HEK293 (cell line): ENCODE measurements around the gene VPREB3.

Experiments
- CTCF ChIA-PET: fragments of 350-600 bp; formaldehyde crosslinking; extraction: SDS; loops from one replicate; lab custom pipeline; 2021; ENCODE audit warnings: antibody characterized with exemption; lab: Yijun Ruan, JAX
- POLR2A ChIA-PET: fragments of 300-600 bp; formaldehyde crosslinking; extraction: SDS; loops from one replicate; lab custom pipeline; 2020; ENCODE audit warnings: antibody characterized with exemption, inconsistent platforms; lab: Yijun Ruan, JAX
- H3K27ac ChIP-seq: fragments of 200-500 bp; sonication (Bioruptor generic); 2 replicates; pipeline ENCODE4 v1.5.1; 2014; ENCODE audit warnings: low read depth, low read length, control low read depth, inconsistent platforms; ENCODE audit errors: extremely low read depth
- H3K36me3 ChIP-seq, 2 experiments: fragments of 200-500 bp in 1 of 2; sonication (Bioruptor generic) in 1 of 2; 1 replicate in 1 of 2; 2 replicates in 1 of 2; pipeline ENCODE4 v1.5.1; 2014 to 2017; ENCODE audit warnings: inconsistent platforms in 2 of 2, low read length in 2 of 2; ENCODE audit not compliant: control insufficient read depth in 2 of 2, insufficient read depth in 1 of 2
- H3K4me1 ChIP-seq: fragments of 200-500 bp; sonication (Bioruptor generic); 2 replicates; pipeline ENCODE4 v1.5.1; 2014; ENCODE audit warnings: mild to moderate bottlenecking, low read length, inconsistent platforms; ENCODE audit not compliant: control insufficient read depth, insufficient read depth
- H3K4me3 ChIP-seq: 2 replicates; pipeline ENCODE4 v1.5.1; 2011; ENCODE audit warnings: low read depth, mild to moderate bottlenecking, control low read depth, low read length, moderate library complexity
- H3K9me3 ChIP-seq: fragments of 200-500 bp; sonication (Bioruptor generic); 2 replicates; pipeline ENCODE4 v1.5.1; 2014; ENCODE audit warnings: low read depth, low read length, inconsistent platforms; ENCODE audit not compliant: control insufficient read depth, insufficient read depth
- CTCF ChIP-seq: fragments of 450-650 bp; formaldehyde crosslinking; IDR thresholded peaks from 2 replicates; pipeline ENCODE4 v1.5.1; 2016; ENCODE audit warnings: missing biosample characterization, missing genetic modification characterization
- GLIS1 ChIP-seq: fragments of 450-650 bp; formaldehyde crosslinking; IDR thresholded peaks from 2 replicates; pipeline ENCODE4 v1.5.1; 2016; ENCODE audit warnings: missing biosample characterization, missing genetic modification characterization
- INSM2 ChIP-seq: fragments of 450-650 bp; formaldehyde crosslinking; IDR thresholded peaks from 2 replicates; pipeline ENCODE4 v1.5.1; 2016; ENCODE audit warnings: missing biosample characterization, missing genetic modification characterization
- KLF7 ChIP-seq: fragments of 450-650 bp; formaldehyde crosslinking; IDR thresholded peaks from 2 replicates; pipeline ENCODE4 v1.5.1; 2016; ENCODE audit warnings: missing biosample characterization, missing genetic modification characterization, borderline replicate concordance
- KLF8 ChIP-seq: fragments of 450-650 bp; formaldehyde crosslinking; IDR thresholded peaks from 2 replicates; pipeline ENCODE4 v1.5.1; 2016; ENCODE audit warnings: missing biosample characterization, missing genetic modification characterization
- PRDM10 ChIP-seq: fragments of 450-650 bp; formaldehyde crosslinking; IDR thresholded peaks from 2 replicates; pipeline ENCODE4 v1.5.1; 2016; ENCODE audit warnings: missing biosample characterization, missing genetic modification characterization
- PRDM6 ChIP-seq: fragments of 450-650 bp; formaldehyde crosslinking; IDR thresholded peaks from 2 replicates; pipeline ENCODE4 v1.5.1; 2017; ENCODE audit warnings: missing biosample characterization, missing genetic modification characterization
- SP2 ChIP-seq: fragments of 450-650 bp; formaldehyde crosslinking; IDR thresholded peaks from 2 replicates; pipeline ENCODE4 v1.5.1; 2016; ENCODE audit warnings: missing biosample characterization, missing genetic modification characterization
- TRIM28 ChIP-seq: IDR thresholded peaks from 2 replicates; pipeline ENCODE4 v1.6.1; 2011; ENCODE audit warnings: low read length, control low read depth, borderline replicate concordance
- ZFP69B ChIP-seq: fragments of 450-650 bp; formaldehyde crosslinking; IDR thresholded peaks from 2 replicates; pipeline ENCODE4 v1.5.1; 2016; ENCODE audit warnings: missing biosample characterization, missing genetic modification characterization
- ZNF19 ChIP-seq: fragments of 450-650 bp; formaldehyde crosslinking; IDR thresholded peaks from 2 replicates; pipeline ENCODE4; 2016; ENCODE audit warnings: missing biosample characterization, missing genetic modification characterization, low read depth
- ZNF202 ChIP-seq: fragments of 450-650 bp; formaldehyde crosslinking; IDR thresholded peaks from 2 replicates; pipeline ENCODE4 v1.5.1; 2016; ENCODE audit warnings: missing biosample characterization, missing genetic modification characterization, borderline replicate concordance
- ZNF26 ChIP-seq: fragments of 450-650 bp; formaldehyde crosslinking; IDR thresholded peaks from 2 replicates; pipeline ENCODE4 v1.5.1; 2016; ENCODE audit warnings: missing biosample characterization, missing genetic modification characterization
- ZNF324 ChIP-seq: fragments of 450-650 bp; formaldehyde crosslinking; IDR thresholded peaks from 2 replicates; pipeline ENCODE4 v1.5.1; 2016; ENCODE audit warnings: missing biosample characterization, missing genetic modification characterization
- ZNF366 ChIP-seq: fragments of 450-650 bp; formaldehyde crosslinking; conservative IDR thresholded peaks from 2 replicates; pipeline ENCODE4 v1.5.1; 2016; ENCODE audit warnings: missing biosample characterization, missing genetic modification characterization
- ZNF37A ChIP-seq: fragments of 450-650 bp; IDR thresholded peaks from 2 replicates; pipeline ENCODE4 v1.5.1; 2018; ENCODE audit warnings: missing biosample characterization, missing genetic modification characterization
- ZNF391 ChIP-seq: fragments of 450-650 bp; formaldehyde crosslinking; IDR thresholded peaks from 2 replicates; pipeline ENCODE4 v1.5.1; 2016; ENCODE audit warnings: low read depth, missing biosample characterization, missing genetic modification characterization, borderline replicate concordance
- ZNF404 ChIP-seq: fragments of 450-650 bp; formaldehyde crosslinking; IDR thresholded peaks from 2 replicates; pipeline ENCODE4 v1.5.1; 2017; ENCODE audit warnings: missing biosample characterization, missing genetic modification characterization
- ZNF473 ChIP-seq: fragments of 450-650 bp; formaldehyde crosslinking; IDR thresholded peaks from 2 replicates; pipeline ENCODE4 v1.5.1; 2017; ENCODE audit warnings: missing biosample characterization, missing genetic modification characterization
- ZNF514 ChIP-seq: fragments of 450-650 bp; formaldehyde crosslinking; IDR thresholded peaks from 2 replicates; pipeline ENCODE4 v1.5.1; 2016; ENCODE audit warnings: missing biosample characterization, missing genetic modification characterization
- ZNF544 ChIP-seq: fragments of 450-650 bp; formaldehyde crosslinking; IDR thresholded peaks from 2 replicates; pipeline ENCODE4 v1.5.0; 2017; ENCODE audit warnings: missing biosample characterization, missing genetic modification characterization
- ZNF549 ChIP-seq: fragments of 450-650 bp; IDR thresholded peaks from 2 replicates; pipeline ENCODE4 v1.5.1; 2018; ENCODE audit warnings: missing biosample characterization, missing genetic modification characterization, mild to moderate bottlenecking, inconsistent platforms, moderate library complexity
- ZNF561 ChIP-seq: fragments of 450-650 bp; IDR thresholded peaks from 2 replicates; pipeline ENCODE4 v1.5.1; 2018; ENCODE audit warnings: missing biosample characterization, missing genetic modification characterization, borderline replicate concordance
- ZNF837 ChIP-seq: fragments of 450-650 bp; formaldehyde crosslinking; IDR thresholded peaks from 2 replicates; pipeline ENCODE4 v1.5.1; 2016; ENCODE audit warnings: missing biosample characterization, missing genetic modification characterization

VPREB3 gene

GRCh38 chr22:23781065-23781464, 26.8 kb upstream of the VPREB3 start:
- ChIA-PET CTCF (interaction anchor here (1.6 kb wide), 1 partner anchor 8 kb away, joined by 4 read pairs; no protein-coding TSS in a partner anchor), POLR2A (interaction anchor here (0.7 kb wide), 1 partner anchor 114 kb away, joined by 3 read pairs; the partner anchor contains the start of gene MIF)
- H3K4me3 ChIP-seq, result no peak overlapping the region

GRCh38 chr22:23780146-23780748, 26.0 kb upstream of the VPREB3 start:
- CTCF ChIA-PET, result interaction anchor here (0.5 to 1.6 kb wide), 3 partner anchors 9 to 126 kb away, joined by 3 to 4 read pairs (median 4); no protein-coding TSS in a partner anchor
- Histone ChIP-seq H3K4me1 (no peaks in the 10 kb centered on the region; the same call in 1 of the 2 replicates), H3K27ac (no peak overlapping the region), H3K9me3 (no peaks in the 10 kb centered on the region), H3K4me3 (no peak overlapping the region), H3K36me3 (no peaks in the 10 kb centered on the region)
- POLR2A ChIA-PET, result no interaction called here
- TF ChIP-seq ZNF19 (tag by site-specific recombination) (no peak), ZNF473 (tag by site-specific recombination) (no peak), CTCF (tag by site-specific recombination) (no peak), ZNF324 (tag by site-specific recombination) (no peak), ZNF37A (tag by site-specific recombination) (no peak), PRDM10 (tag by site-specific recombination) (no peak), ZNF391 (tag by site-specific recombination) (no peak), ZNF544 (tag by site-specific recombination) (no peak), KLF7 (tag by site-specific recombination) (no peak), INSM2 (tag by site-specific recombination) (no peak), ZNF202 (no peak)

More at GRCh38 chr22:23781065-23781464, 26.8 kb upstream of the VPREB3 start:
- H3K27ac ChIP-seq, result no peak overlapping the region
- H3K36me3 ChIP-seq, result no peaks in the 10 kb centered on the region
- no peak for TF ChIP-seq ZNF26 (tag by site-specific recombination)
- TF ChIP-seq ZNF366 (tag by site-specific recombination), result no peak
- TF ChIP-seq GLIS1 (tag by site-specific recombination), result no peak
- no peak for TF ChIP-seq ZNF514 (tag by site-specific recombination)
- TF ChIP-seq KLF8 (tag by site-specific recombination), result no peak
- no peak for TF ChIP-seq TRIM28
- TF ChIP-seq ZNF549 (tag by site-specific recombination), result no peak
- no peak for TF ChIP-seq PRDM6 (tag by site-specific recombination)
- TF ChIP-seq ZNF561 (tag by site-specific recombination), result no peak
- no peak for TF ChIP-seq SP2 (tag by site-specific recombination)
- TF ChIP-seq ZFP69B (tag by site-specific recombination), result no peak
- TF ChIP-seq ZNF837, result no peak
- TF ChIP-seq ZNF404, result no peak
- no peaks in the 10 kb centered on the region; the same call in 1 of the 2 replicates for H3K4me1 ChIP-seq
- H3K9me3 ChIP-seq, result no peaks in the 10 kb centered on the region
